Right lobe of liver (tissue), 4 donors: ENCODE measurements around the gene ADAMTS7.

ENCODE experiments used
- POLR2A ChIP-seq: fragments of 450-650 bp; IDR thresholded peaks from one replicate; pipeline ENCODE4 v1.6.1; 2017; ENCODE audit warnings: antibody characterized with exemption, mild to moderate bottlenecking
- TF ChIP-seq, protein P1 (sequence below), 4 donors: fragments of 200-600 bp in 3 of 4; fragments of 450-650 bp in 1 of 4; IDR thresholded peaks; one replicate each; pipeline versions ENCODE4 v1.5.1 to v1.8.0; 2016 to 2022; ENCODE audit warnings: antibody characterized with exemption in 4 of 4, mild to moderate bottlenecking in 2 of 4
- donor health status: DM: no; HTN: no; CAD: no.
- donor health status: DM: no; HTN: no; CAD: no.
- donor health status: DM: no; HTN: yes; CAD: no.

DNA sequence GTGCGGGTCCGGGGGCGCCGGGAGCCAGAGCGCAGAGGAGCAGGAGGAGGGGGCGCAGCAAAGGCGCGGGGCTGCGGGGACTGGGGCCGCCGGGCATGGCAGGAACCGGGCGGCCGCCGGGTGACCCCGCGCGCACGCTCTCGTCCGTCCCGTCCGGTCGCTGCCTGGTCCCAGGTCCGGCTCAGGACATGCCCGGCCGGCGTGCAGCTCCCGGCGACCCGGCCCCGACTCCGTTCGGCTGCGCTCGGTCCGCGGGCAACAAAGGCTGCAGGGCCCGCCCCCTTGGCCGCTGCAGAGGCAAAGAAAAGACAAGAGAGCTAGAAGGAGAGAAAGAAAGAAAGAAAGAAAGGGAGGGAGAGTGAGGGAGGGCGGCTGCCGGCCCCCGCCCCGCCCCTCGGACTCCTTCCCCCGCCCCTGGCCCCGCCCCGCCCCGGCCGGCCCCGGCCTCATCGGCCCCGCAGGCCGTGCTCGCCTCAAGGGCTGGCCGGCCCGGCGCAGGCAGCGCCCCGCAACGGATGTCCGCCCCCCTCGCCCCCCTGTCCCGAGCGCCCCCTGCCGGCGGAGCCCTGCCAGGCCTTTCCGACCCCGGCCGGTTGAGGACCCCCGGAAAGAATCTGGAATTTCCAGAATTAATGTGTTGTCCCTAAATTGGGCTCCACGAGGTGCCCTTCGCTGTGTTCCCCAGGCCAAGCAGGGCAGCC, at the start of gene ADAMTS7:
- TF ChIP-seq, protein P1, sequence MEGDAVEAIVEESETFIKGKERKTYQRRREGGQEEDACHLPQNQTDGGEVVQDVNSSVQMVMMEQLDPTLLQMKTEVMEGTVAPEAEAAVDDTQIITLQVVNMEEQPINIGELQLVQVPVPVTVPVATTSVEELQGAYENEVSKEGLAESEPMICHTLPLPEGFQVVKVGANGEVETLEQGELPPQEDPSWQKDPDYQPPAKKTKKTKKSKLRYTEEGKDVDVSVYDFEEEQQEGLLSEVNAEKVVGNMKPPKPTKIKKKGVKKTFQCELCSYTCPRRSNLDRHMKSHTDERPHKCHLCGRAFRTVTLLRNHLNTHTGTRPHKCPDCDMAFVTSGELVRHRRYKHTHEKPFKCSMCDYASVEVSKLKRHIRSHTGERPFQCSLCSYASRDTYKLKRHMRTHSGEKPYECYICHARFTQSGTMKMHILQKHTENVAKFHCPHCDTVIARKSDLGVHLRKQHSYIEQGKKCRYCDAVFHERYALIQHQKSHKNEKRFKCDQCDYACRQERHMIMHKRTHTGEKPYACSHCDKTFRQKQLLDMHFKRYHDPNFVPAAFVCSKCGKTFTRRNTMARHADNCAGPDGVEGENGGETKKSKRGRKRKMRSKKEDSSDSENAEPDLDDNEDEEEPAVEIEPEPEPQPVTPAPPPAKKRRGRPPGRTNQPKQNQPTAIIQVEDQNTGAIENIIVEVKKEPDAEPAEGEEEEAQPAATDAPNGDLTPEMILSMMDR (IDR thresholded peaks at IDR 0.05) = peak; percentile 36 to 53 (median 39)
- no peak for TF ChIP-seq POLR2A
